Ovary (tissue), 9 donors: Measurements from ENCODE around the gene PSMB8. TPM values are rescaled to one million over a fixed set of nuclear protein-coding genes. Genes with fewer than 3 reads are reported as not detected.

Experiments used
- DNase-seq, 5 donors: peaks; one replicate each; pipeline ENCODE4 v3.0.0-alpha.2; 2019 to 2020
- H3K27ac ChIP-seq, 2 donors: fragments of 200-600 bp; one replicate each; pipeline versions ENCODE4 v1.5.1 to v1.8.0; 2019 to 2022
- H3K27me3 ChIP-seq: fragments of 200-600 bp; one replicate; pipeline ENCODE4 v1.8.0; 2022
- H3K36me3 ChIP-seq: fragments of 200-600 bp; sonication (generic); one replicate; pipeline ENCODE4 v1.5.1; 2019
- H3K4me1 ChIP-seq: one replicate; pipeline ENCODE4 v1.8.1; 2013; ENCODE audit warnings: mild to moderate bottlenecking, moderate library complexity; ENCODE audit not compliant: insufficient read depth
- H3K4me3 ChIP-seq: fragments of 200-600 bp; sonication (generic); one replicate; pipeline ENCODE4 v1.5.1; 2017
- H3K9me3 ChIP-seq, 2 donors: fragments of 200-600 bp in 1 of 2; sonication (generic) in 1 of 2; one replicate each; pipeline versions ENCODE4 v1.5.1 to v1.8.1; 2013 to 2019; ENCODE audit warnings: mild to moderate bottlenecking in 1 of 2, moderate library complexity in 1 of 2
- EP300 ChIP-seq: sonication (generic); formaldehyde crosslinking; IDR thresholded peaks from one replicate; pipeline ENCODE4 v1.6.1; 2017; ENCODE audit warnings: antibody characterized with exemption
- POLR2A ChIP-seq: fragments of 450-650 bp; IDR thresholded peaks from one replicate; pipeline ENCODE4 v1.6.1; 2017; ENCODE audit warnings: antibody characterized with exemption, mild to moderate bottlenecking, moderate library complexity
- WGBS, 3 donors: extraction: QIAGEN DNeasy Blood & Tissue Kit in 1 of 3; methylation state at CpG; one replicate each; pipeline versions ENCODE4 v1.1.5 to v1.1.7; 2013 to 2017; 5-methylcytosine and 5-hydroxymethylcytosine counted together
- intact Hi-C, 4 donors: fragments of 100-400 bp; cut with DNase I; formaldehyde crosslinking; loops; one replicate each; pipeline versions ENCODE4 v1.11.0 to v1.15.1; 2022 to 2023
- polyA plus RNA-seq, 2 donors: library from polyadenylated mRNA; stranded (reverse); fragments of 200-250 nt in 1 of 2; fragments of 350-450 nt in 1 of 2; fragmentation: Illumina TruSeq in 1 of 2; extraction: RNeasy Lipid Tissue Mini Kit (QIAGEN cat#74804) in 1 of 2; gene quantifications; one replicate each; pipeline ENCODE4 v1.2.3, GENCODE V29; 2013 to 2014
- total RNA-seq, 7 donors: library from RNA; depleted of rRNA in 2 of 7; stranded (reverse); fragments of >200 nt in 2 of 7; fragmentation: NEBNext Ultra II Directional in 3 of 7; extraction: Animal tissue kit (Norgen Biotek cat#: 25700) in 3 of 7; gene quantifications; one replicate each; pipeline versions ENCODE4 v1.1.0 to v1.2.4, GENCODE V29; 2016 to 2023
- TF ChIP-seq, protein P1 (sequence below), 3 donors: fragments of 450-650 bp in 2 of 3; fragments of 200-600 bp in 1 of 3; IDR thresholded peaks; one replicate each; pipeline versions ENCODE4 v1.5.1 to v1.8.0; 2016 to 2022; ENCODE audit warnings: antibody characterized with exemption in 3 of 3, mild to moderate bottlenecking in 1 of 3
- donor health status: DM: no; HTN: no; CAD: no; lungs with moderate emphysema.
- donor health status: DM: no; HTN: no; CAD: no.
- donor health status: Bipolar disorder and iron deficiency.
- donor health status: DM: yes; HTN: yes; CAD: no.
- donor health status: DM: no; HTN: no; CAD: no.
- donor health status: DM: yes; HTN: yes; CAD: no.

The PSMB8 gene
- total and polyA plus RNA-seq, 9 donors, result 28.9 to 103 (median 38.0) TPM

DNA sequence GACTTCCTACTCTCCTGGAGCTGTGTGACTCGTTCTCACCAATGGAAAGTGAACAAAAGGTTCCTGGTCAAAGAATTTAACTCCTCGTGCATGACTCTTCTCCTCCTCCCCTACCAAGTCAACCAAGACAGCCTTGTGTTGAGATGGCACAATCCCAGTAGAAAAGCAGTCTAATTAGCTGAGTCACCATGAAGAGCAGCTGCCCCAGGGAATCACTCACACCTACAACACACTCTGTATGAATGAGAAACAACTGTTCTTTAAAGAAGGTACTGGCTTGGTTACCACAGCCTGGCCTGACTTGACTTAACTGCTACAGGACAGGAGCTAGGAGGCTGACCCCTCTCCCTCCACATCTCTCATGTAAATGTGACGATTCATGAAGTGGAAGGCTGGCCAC lies 24.1 kb downstream of the PSMB8 start:
- WGBS, 3 donors, result 65 to 73% (median 67%) methylated on average over 3 of the region's 3 CpGs
- no peak for DNase-seq
- no peaks in the 10 kb centered on the region for H3K4me1 ChIP-seq
- H3K27ac ChIP-seq, result no peak overlapping the region
- no peaks in the 10 kb centered on the region for H3K36me3 ChIP-seq
- no peaks in the 10 kb centered on the region for H3K27me3 ChIP-seq
- intact Hi-C loops, result no loop called here
- H3K4me3 ChIP-seq, result no peak overlapping the region
- no peaks in the 10 kb centered on the region for H3K9me3 ChIP-seq
- TF ChIP-seq POLR2A (no peak), EP300 (no peak)
- TF ChIP-seq, protein P1, sequence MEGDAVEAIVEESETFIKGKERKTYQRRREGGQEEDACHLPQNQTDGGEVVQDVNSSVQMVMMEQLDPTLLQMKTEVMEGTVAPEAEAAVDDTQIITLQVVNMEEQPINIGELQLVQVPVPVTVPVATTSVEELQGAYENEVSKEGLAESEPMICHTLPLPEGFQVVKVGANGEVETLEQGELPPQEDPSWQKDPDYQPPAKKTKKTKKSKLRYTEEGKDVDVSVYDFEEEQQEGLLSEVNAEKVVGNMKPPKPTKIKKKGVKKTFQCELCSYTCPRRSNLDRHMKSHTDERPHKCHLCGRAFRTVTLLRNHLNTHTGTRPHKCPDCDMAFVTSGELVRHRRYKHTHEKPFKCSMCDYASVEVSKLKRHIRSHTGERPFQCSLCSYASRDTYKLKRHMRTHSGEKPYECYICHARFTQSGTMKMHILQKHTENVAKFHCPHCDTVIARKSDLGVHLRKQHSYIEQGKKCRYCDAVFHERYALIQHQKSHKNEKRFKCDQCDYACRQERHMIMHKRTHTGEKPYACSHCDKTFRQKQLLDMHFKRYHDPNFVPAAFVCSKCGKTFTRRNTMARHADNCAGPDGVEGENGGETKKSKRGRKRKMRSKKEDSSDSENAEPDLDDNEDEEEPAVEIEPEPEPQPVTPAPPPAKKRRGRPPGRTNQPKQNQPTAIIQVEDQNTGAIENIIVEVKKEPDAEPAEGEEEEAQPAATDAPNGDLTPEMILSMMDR (IDR thresholded peaks at IDR 0.05), result no peak

- 39 to 50% (median 47%) methylated on average over 2 of the region's 2 CpGs for WGBS, 3 donors
- DNase-seq, result no peak
- Histone ChIP-seq H3K27ac (no peak overlapping the region), H3K36me3 (no peaks in the 10 kb centered on the region), H3K27me3 (no peaks in the 10 kb centered on the region), H3K4me1 (no peaks in the 10 kb centered on the region), H3K9me3 (no peaks in the 10 kb centered on the region), H3K4me3 (no peak overlapping the region)
- TF ChIP-seq EP300, result no peak
- TF ChIP-seq, protein P1 (IDR thresholded peaks at IDR 0.05), result no peak
- no peak for TF ChIP-seq POLR2A
- intact Hi-C loops, result no loop called here
Observed at GRCh38 chr6:32818867-32819266, 25.0 kb downstream of the PSMB8 start.

DNA sequence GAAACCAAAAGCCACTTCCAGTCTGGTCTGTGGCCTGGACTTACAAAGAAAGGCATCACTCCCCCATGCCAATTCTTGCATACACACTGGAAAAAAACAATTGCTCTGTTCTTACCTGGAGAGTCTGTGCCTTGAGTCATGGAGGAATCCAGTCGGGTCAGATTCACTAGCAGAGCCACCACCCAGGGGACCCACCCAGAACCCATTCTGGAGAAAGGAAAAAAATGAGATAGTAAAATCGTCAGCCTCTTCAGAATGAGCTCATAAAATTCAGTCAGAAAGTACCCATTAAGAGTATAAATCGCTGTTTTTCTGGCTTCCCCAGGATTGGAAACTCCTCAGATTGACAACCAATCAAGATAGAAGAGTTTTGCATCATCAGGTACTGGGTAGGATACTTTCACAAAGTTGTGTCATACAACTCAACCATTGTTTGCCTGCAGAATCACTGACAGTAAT lies 27.1 kb downstream of the PSMB8 start, which contains the start of gene HLA-DOB:
TSS of gene HLA-DOB (minus strand) at position 257 of the 459 bp plus-strand sequence. CDS start at position 206, 51 bp downstream.
- Histone ChIP-seq H3K36me3 (no peaks in the 10 kb centered on the region), H3K9me3 (no peaks in the 10 kb centered on the region), H3K27ac (no peak within 1 kb of the TSS), H3K4me3 (no peak within 1 kb of the TSS), H3K27me3 (no peaks in the 10 kb centered on the region), H3K4me1 (no peaks in the 10 kb centered on the region)
- intact Hi-C loops, result no loop called here
- TF ChIP-seq, protein P1 (IDR thresholded peaks at IDR 0.05), result no peak
- TF ChIP-seq EP300 (no peak), POLR2A (no peak)
- no peak for DNase-seq
- WGBS, 3 donors, result 71 to 73% (median 72%) methylated on average over 3 of the region's 3 CpGs

GRCh38 chr6:32815996-32816395 lies 27.9 kb downstream of the PSMB8 start:
- no peak for DNase-seq
- H3K9me3 ChIP-seq, result no peaks in the 10 kb centered on the region
- H3K4me1 ChIP-seq, result no peaks in the 10 kb centered on the region
- intact Hi-C loops, result no loop called here
- no peaks in the 10 kb centered on the region for H3K36me3 ChIP-seq
- no peak overlapping the region for H3K27ac ChIP-seq
- TF ChIP-seq EP300 (no peak), POLR2A (no peak)
- TF ChIP-seq, protein P1 (IDR thresholded peaks at IDR 0.05), result no peak
- no peaks in the 10 kb centered on the region for H3K27me3 ChIP-seq
- 92 to 99% (median 95%) methylated on average over 2 of the region's 2 CpGs for WGBS, 3 donors
- no peak overlapping the region for H3K4me3 ChIP-seq
